Limb (tissue), 2 donors: ENCODE data around the gene GDPD5.

Experiments
- DNase-seq, 2 donors: peaks; one replicate each; pipeline ENCODE4 v3.0.0-alpha.2; 2016; ENCODE audit errors: extremely low spot score in 2 of 2

Gene GDPD5

DNA sequence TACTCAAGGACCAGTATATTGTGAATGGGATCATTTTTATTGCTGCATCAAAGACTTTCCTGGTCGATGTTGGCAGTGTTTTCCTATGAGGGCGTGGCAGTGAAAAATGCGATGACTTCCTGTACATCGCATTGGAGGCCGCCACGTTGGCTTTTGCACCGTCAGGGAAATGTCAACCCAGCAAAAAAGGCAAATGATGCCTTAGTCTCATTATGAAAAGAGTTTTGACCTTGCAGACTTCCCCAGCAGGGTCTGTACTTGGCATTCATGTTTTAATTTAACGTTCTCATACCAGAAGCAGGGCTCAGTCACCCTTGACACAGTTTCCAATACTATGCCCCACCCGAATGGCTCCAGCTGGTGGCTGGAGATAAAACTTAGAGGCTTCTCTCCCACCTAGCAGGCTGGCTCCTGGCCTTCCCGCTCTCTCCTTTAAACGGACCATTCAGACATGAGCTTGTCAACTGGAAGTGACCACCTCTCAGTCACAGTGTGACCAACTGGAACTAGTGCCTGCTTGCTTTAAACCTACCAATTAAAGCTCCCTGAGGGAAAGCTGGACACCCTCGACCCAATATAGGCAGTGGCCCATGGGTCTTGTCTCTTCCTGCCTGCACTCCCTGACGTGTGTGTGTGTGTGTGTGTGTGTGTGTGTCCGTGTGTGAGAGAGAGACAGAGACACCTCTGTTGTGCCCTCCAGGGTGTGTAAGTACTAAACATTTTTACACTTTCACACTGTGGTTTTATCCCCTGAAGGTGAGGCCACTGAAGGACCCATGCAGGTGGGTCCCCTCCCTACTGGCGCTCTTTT is 8.7 kb upstream of the GDPD5 start:
- no peak for DNase-seq

- no peak for DNase-seq
These were observed 8.1 kb upstream of the GDPD5 start for GRCh38 chr11:75533896-75534258.

DNA sequence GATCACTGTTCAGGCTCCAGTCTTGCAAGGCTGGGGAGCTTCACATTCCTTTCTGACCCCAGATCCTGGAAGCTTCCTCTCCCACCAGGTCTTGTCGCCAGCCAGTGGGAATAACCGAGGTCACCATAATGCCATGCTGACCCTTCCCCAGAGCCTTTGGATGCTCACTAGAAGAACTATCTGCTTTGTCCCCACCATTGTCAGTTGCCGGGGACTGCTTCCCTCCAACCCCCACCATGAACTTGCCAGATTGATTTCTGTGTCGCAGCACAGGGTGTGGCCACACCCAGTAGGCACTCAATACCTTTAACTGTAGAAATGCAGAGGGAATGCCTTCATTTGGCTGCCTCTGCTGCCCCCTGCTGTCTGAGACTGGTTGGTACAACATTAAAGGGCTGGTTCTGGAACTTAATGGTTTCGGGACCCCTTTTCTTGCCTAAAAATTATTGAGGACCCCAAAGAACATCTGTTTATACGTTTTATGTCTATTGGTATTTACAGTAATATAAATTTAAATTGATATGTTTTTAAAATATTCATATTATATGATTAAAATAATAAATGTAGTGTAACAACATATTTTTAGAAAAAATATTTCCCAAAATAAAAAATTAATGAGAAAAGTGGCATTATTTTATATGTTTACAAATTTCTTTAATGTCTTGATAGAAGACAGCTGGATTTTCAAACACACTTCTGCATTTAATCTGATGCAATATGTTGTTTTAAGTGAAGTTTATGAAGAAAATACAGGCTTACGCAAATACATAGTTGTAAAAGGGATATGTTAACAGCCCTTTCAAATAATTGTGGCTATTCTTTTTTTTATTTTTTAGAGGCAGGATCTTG is 6.7 kb upstream of the GDPD5 start:
- DNase-seq = peak; percentile 76 to 87

DNA sequence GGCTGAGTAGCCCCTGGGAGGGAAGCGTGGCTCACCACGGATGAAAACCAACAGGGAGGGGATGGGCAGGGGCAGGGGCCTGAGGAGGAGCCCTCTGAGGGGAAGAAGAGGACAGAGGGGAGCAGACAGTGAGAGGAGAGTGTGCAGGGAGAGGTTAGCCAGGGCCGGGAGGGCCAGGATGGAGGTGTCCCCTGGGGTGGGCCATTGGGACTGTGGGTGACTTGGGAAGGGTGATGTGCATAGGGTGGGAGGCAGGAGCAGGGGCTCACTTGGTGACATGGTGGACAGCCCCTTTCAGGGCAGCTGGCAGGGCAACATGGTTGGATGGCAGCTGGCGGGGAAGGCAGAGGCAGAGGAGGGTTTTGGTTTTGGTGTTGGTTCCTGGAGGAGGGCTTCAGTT is 5.6 kb upstream of the GDPD5 start:
- no peak for DNase-seq

- no peak for DNase-seq
These were observed 4.8 kb upstream of the GDPD5 start for GRCh38 chr11:75530577-75530976.

DNA sequence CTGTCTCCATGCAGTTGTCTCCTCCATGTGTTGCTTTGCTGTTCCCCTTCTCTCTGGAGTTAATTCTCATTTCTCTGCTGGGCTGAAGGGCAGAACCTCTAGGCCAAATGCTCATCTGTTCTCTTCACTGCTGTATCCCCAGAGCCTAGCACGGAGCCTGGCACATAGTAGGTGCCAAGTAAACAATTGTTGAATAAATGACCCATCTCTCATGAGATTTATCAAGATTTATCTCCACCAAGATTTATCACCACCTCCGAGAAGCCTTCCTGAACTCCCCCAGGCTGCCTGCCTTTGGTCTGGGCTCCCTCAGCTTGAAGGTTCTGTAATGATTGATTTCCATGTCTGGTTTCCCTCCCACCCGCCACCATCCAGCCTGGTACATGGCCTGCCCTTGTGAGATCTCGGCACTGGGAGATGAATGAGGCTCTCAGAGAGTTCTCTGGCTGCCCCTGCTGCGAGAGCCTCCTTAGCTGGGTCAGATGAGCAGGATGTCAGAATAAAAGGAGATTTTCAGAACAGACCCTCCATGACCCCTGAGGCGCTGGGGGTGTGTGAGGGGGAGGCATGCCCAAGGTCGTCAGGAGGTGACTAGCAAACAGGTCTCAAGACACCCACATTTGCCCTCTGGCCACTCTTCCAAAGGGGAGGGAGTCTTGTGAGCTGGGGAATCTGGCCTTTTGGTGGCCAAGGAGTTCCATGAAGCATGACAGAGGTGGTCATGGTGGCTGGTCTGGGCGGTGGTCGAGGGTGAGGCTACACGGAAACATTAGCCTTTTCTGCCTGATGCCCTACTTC is 2.4 kb upstream of the GDPD5 start:
- DNase-seq = no peak

DNA sequence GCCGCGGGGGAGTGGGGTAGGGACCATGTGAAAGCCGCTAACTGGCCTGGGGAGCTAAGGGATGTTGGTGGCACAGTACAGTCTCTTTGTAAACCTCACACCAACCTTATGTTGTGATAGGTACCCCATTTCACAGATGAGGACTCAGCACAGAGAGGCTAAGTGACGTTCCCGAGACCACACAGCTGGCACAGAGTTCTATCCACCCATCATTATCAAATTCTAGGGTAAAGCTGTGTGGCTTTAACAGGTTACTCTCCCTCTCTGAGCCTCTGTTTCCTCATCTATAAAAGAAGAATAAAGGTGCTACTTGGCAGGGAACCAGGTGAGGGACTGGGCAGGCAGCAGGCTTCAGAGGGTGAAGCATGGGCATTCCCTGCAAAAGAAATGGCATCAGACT is 1.4 kb upstream of the GDPD5 start:
- DNase-seq = no peak

DNA sequence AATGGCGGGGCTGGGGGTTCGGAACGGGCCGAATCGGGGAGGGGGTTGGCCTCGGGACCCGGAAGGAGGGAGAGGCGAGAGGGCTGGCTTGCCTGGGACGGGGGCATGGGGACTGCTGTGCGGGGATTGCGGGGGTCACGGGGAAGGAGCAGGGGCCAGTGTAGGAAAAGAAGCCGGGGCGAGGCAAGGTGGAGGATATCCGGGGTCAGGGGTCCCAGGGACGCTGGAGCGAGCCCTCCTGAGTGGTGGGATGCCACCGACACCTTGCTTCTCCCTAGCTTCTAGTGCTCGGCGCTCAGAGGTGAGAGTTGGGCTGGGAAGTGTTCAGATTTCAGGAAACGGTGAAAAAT is 426 bp upstream of the GDPD5 start:
- DNase-seq = no peak

DNA sequence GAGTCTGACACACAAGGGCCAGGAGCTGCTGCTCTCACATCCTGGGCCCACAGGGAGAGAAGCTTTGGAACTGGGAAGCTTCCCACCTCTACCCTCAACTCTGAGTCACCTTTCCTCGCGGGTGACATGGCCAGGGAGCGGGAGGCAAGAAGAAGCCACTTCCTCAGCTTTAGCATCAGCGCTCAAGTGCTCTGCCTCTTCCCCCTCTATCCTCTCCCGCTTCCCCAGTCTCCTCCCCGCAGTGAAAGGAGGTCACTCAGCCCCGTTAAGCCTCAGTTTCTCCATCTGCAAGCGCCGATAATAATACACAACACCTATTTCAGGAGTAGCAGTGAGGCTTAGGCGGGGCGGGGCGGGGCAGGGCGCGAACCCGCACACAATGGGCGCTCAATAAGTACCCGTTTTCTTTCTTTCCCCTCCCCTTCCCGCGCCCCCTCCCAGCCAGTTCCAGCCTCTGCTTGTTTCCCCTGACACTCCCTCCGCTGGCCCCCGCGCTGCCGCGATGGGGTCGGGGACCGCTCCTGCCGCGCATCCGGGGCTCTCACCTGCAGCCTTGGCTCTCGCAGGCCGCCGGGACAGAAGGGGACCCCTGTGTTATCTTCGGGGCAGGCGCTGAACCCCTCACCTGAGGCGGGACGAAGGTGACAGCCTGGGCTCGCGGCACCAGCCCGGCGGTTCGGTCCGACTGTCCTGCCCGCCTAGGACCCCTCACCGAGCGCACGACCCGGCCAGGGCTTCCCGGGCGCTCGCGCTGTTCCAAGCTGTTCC is 892 bp downstream of the GDPD5 start:
- peak in 1 of 2 donors; percentile 64 for DNase-seq

GRCh38 chr11:75523811-75524664 is 1.7 kb downstream of the GDPD5 start:
- no peak for DNase-seq

DNA sequence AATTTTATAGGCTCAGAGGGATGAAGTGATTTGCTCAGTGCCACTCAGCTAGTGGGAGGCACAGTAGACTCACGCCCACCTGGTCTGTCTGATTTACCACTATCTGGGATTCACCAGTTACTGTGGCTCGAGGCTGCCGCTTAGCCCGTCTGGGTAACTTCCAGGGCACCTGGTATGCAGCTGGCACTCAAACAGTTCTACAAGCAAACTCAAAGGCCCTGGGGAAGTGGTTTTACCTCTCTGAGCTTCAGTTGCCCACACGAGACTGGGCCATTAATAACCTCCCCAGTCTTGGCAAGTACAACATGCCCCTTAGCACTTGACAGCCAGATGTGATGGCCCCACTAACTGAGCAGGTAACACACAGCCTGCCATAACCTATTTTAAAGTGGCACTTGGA is 2.6 kb downstream of the GDPD5 start:
- no peak for DNase-seq

GRCh38 chr11:75522286-75523044 is 3.3 kb downstream of the GDPD5 start:
- no peak for DNase-seq

DNA sequence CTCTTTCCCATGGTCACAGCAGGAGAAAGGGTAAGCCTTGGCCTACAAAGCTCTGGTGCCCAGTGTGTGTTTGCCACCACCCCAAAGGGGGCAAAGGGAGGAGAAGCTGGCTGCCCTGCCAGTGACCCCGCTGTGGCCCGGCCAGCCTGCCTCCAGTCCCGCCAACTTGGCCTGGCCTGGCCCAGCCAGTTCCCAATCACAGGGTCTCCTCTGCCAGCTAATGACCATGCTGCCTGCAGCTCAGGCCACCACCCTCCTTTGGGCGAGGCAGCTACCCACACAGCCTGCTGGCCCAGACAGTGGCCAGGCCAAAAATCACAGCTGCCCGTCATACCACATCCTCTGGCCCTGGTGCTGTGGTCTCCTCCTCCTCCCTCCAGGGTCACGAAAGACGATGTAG is 5.1 kb downstream of the GDPD5 start:
- DNase-seq = no peak

DNA sequence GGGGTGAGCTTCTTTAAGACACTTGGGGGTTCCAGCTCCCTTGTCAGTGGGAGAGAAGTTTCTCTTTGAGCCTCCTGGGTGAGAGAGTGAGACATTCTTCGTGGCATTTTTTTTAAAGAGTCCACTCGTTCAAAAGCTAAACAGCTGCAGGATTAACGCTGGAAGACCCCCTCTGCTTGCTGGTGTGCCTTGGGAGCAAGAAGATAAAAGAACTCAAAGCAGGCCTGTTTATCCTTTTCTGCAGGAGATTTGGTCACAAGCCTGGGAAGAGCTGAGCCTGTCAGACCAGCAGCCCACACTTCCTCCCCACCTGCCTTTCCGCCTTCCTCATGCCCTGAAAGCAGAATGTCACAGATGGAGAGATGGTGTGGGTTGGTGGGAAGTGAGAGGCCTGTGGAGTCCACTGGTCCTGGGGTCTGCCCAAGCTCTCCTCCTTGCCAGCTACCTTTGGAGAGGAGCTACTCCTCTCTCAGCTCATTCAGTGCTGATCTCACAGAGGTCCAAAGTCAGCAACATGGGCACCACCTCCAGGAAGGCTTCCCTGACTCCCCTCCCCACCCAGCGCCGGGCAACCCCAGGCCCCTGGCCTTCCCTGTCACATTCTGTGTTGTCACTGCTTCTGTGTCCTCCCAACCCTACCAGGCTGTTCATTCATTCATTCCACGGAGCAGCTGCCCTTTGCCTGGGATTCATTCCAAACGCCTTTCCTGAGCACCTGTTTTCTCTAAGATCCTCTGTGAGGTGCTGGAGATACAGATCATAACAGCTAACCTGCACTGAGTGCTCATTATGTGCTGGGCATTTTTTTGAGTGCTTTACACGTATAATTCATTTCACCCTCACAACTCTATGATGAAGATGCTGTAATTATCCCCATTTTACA is 6.7 kb downstream of the GDPD5 start:
- no peak for DNase-seq

- no peak for DNase-seq
These were observed 7.6 kb downstream of the GDPD5 start for GRCh38 chr11:75518204-75518549.

GRCh38 chr11:75516886-75517285 is 8.9 kb downstream of the GDPD5 start:
- no peak for DNase-seq

DNA sequence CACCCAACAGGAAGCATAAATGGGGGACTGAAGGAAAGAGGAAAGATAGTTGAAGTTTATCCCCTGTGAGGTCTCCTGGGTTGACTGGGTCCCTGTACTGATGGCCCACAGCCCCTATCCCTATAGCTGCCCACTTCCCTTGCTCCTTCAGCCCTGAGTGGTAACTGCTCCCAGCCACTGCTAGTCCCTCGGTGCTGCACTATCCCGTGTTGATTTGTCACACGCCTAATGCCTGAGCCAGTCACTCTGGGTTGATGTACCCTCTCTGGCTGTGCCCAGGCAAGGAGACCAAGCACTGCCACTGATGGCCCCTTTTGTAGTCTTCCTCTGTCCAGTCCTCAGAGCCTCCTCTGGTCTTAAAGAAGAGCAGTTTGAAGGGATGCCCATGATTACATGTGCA is 9.6 kb downstream of the GDPD5 start:
- DNase-seq = no peak

GRCh38 chr11:75514596-75514995 is 11.1 kb downstream of the GDPD5 start:
- DNase-seq = no peak

DNA sequence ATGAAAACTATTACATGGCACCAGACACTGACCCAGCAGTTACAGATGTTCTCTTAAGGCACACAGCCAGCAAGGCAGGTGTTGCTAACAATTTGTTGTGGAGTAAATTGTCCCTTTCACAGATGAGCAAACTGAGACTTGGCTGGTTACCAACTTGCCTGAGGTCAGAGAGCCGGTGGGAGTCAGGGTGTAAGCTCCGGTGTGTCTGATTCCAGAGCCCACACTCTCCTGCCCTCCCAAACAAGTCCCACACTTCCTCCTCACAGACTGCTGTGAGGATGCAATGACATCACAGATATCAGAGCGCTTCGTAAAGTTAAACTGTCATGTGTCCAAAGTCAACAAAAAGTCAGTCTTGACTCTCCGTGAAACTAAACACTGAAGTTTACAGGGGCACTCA is 12.5 kb downstream of the GDPD5 start:
- no peak for DNase-seq
